Activated naive CD4-positive, alpha-beta T cell treated with anti-CD3 and anti-CD28 coated beads, Interleukin-2, amount 10 ng/mL, durations not matched to agents 7 days and 5 days (primary cell): ENCODE measurements around the gene AKT3.

Experiments
- CTCF ChIA-PET: fragments of 350-600 bp; sonication (Branson Sonifier 250); formaldehyde crosslinking; loops from one replicate; lab custom pipeline; 2021; ENCODE audit warnings: antibody characterized with exemption; lab: Charles Lee
- DNase-seq: peaks from one replicate; pipeline ENCODE4 v3.0.0-alpha.2; 2020
- H3K27ac Mint-ChIP-seq: one replicate; pipeline ENCODE4 v1.8.0; 2021; ENCODE audit warnings: mild to moderate bottlenecking, moderate library complexity, mixed read lengths
- H3K27me3 Mint-ChIP-seq: one replicate; pipeline ENCODE4 v1.8.0; 2021; ENCODE audit warnings: mild to moderate bottlenecking, mixed read lengths
- H3K36me3 Mint-ChIP-seq: one replicate; pipeline ENCODE4 v1.8.0; 2021; ENCODE audit warnings: mixed read lengths
- H3K4me1 Mint-ChIP-seq: one replicate; pipeline ENCODE4 v1.8.0; 2021; ENCODE audit warnings: mixed read lengths
- H3K4me3 Mint-ChIP-seq: one replicate; pipeline ENCODE4 v1.8.0; 2021; ENCODE audit warnings: mild to moderate bottlenecking, moderate library complexity, mixed read lengths
- H3K9me3 Mint-ChIP-seq: one replicate; pipeline ENCODE4 v1.8.0; 2021; ENCODE audit warnings: mixed read lengths

Gene AKT3

DNA sequence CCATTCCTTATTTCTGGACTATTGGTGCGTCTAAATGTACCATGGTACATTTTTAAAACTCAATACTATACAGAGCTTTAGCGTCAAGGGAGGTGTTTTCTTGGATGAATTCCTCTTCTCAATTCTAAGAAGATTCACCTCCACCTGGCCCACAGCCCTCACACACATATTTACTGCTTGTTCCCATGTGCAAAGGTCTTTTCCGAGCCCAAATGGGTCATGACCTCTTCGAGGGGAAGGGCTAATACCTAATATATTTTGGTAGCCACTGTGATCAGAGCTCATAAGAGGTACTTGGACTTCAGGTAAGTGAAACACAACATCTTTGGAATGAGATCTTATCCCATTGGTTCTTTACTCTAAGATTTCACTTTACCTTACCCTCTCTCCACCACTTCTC is 388.3 kb downstream of the AKT3 start:
- Mint-ChIP-seq H3K9me3 (no peaks in the 10 kb centered on the region), H3K27ac (no peak overlapping the region), H3K4me3 (no peak overlapping the region), H3K4me1 (peaks cover 8% of the 10 kb centered on the region), H3K36me3 (peaks cover 7% of the 10 kb centered on the region), H3K27me3 (no peaks in the 10 kb centered on the region)
- CTCF ChIA-PET, result interaction anchor here (0.5 kb wide), 1 partner anchor 18 kb away, joined by 4 read pairs; no protein-coding TSS in a partner anchor
- no peak for DNase-seq

DNA sequence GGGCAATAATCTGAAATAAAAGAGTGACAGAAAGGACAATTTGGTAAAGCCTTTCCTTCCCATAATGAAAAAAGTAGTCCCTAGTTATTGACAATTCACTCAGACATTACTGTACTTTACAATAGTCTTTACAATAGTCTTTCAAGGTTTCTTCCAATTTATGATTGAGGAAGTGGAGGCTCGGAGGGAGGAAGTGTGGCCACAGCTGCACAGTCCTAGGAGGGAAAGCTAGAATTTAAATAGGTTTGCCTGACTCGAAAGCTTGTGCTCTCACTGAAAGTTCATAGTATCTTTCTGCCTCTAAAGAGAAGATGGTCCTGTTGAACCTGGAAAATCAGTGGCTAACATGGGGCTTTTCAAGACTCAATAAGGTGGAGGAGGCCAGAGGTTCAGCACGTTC is 391.0 kb downstream of the AKT3 start:
- H3K4me1 Mint-ChIP-seq, result peaks cover 8% of the 10 kb centered on the region
- CTCF ChIA-PET, result interaction anchor here (1.1 kb wide), 1 partner anchor 140 kb away, joined by 3 read pairs; no protein-coding TSS in a partner anchor
- H3K27ac Mint-ChIP-seq, result no peak overlapping the region
- DNase-seq, result no peak
- no peaks in the 10 kb centered on the region for H3K27me3 Mint-ChIP-seq
- no peak overlapping the region for H3K4me3 Mint-ChIP-seq
- H3K9me3 Mint-ChIP-seq, result no peaks in the 10 kb centered on the region
- H3K36me3 Mint-ChIP-seq, result peaks cover 7% of the 10 kb centered on the region

DNA sequence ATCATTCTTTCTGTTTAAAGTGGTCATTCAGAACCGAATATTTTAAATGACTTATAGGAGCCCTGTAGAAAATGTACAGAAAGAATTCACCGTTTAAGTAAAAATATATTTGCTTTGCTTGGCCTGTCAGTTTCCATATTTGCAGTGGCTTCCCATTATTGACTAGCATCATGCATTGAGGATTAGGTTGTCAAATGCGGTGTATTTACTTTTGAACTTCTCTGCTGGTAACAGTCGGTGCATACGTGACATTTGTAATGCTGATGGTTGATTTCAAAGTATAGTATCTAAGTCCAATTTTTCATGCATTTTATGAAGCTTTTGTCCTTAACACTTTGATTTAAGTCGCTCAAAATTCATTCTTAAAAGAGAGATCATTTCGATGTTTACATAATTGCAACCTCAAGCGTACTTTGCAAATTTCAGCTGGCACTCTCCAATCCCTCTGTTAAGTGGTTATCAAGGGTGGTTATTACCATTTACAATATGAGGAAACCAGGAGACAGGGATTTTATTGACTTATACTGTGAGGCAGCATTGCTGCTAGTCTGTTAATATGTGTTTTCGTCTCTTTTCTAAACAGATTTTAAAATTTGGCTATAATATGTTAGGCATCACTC is 392.6 kb downstream of the AKT3 start:
- Mint-ChIP-seq H3K4me1 (peaks cover 8% of the 10 kb centered on the region), H3K36me3 (peaks cover 6% of the 10 kb centered on the region), H3K4me3 (no peak overlapping the region), H3K9me3 (no peaks in the 10 kb centered on the region), H3K27ac (no peak overlapping the region), H3K27me3 (no peaks in the 10 kb centered on the region)
- CTCF ChIA-PET, result no interaction called here
- DNase-seq, result no peak

GRCh38 chr1:243455760-243456651 is 394.0 kb downstream of the AKT3 start:
- no peak for DNase-seq
- Mint-ChIP-seq H3K27ac (no peak overlapping the region), H3K9me3 (no peaks in the 10 kb centered on the region), H3K36me3 (peaks cover 2% of the 10 kb centered on the region), H3K27me3 (no peaks in the 10 kb centered on the region), H3K4me1 (peaks cover 8% of the 10 kb centered on the region), H3K4me3 (no peak overlapping the region)
- CTCF ChIA-PET, result no interaction called here

DNA sequence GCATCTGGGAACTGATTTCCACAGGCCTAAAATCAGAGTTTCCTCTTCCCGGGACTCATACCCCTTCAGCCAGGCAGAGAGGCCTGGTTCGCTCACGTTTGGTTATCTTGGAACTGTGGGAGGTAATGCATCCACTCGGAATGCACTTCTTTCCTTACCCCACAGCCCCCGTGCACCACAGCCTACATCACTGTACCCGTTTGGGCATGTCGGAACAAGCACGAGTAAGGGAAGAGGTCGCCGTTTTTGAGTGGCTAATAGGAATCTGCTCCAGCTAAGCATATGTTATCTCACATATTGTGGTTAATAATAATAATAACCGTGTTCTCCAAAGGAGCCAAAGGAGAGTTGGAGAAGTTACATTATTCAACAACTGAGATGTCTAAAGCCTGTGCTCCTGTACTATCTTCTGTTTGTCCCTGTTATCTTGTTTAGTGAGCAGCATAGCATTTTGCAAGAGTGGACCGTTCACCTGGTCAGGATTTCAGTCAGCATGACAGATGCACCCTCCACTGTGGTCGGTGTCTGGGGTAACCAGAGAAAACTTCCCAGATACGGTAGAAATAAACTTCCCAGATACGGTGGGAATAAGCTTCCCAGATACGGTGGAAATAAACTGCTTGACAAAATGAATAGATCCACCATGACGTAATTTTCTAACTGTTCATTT is 395.6 kb downstream of the AKT3 start:
- CTCF ChIA-PET, result no interaction called here
- no peak for DNase-seq
- Mint-ChIP-seq H3K27me3 (no peaks in the 10 kb centered on the region), H3K4me3 (no peak overlapping the region), H3K36me3 (peaks cover 2% of the 10 kb centered on the region), H3K27ac (no peak overlapping the region), H3K4me1 (peaks cover 8% of the 10 kb centered on the region), H3K9me3 (no peaks in the 10 kb centered on the region)

DNA sequence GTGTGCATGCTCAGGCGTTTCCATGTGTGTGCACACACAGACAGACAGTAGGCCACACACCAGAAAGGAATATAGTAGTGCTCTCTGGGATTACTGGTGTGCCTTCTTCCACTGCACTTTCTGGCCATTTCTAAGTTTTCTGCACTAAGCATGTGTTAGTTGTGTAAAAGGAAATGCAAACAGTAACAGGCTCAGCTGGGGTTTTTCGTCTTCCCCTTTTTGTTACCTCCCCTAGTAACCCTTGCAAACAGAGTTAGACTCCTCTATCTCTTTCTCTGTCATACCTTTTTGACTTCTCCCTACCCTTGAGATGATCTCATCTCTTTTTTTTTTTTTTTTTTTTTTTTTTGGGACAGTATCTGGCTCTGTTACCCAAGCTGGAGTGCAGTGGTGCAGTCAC is 398.0 kb downstream of the AKT3 start:
- Mint-ChIP-seq H3K36me3 (no peaks in the 10 kb centered on the region), H3K9me3 (no peaks in the 10 kb centered on the region), H3K4me3 (no peak overlapping the region), H3K27me3 (no peaks in the 10 kb centered on the region), H3K4me1 (peaks cover 14% of the 10 kb centered on the region), H3K27ac (no peak overlapping the region)
- CTCF ChIA-PET, result no interaction called here
- DNase-seq, result no peak

GRCh38 chr1:243449373-243449772 is 400.7 kb downstream of the AKT3 start:
- Mint-ChIP-seq H3K9me3 (no peaks in the 10 kb centered on the region), H3K4me3 (no peak overlapping the region), H3K36me3 (peaks cover 3% of the 10 kb centered on the region), H3K27ac (no peak overlapping the region), H3K4me1 (peaks cover 14% of the 10 kb centered on the region), H3K27me3 (no peaks in the 10 kb centered on the region)
- no peak for DNase-seq
- CTCF ChIA-PET, result no interaction called here

GRCh38 chr1:243447844-243448243 is 402.2 kb downstream of the AKT3 start:
- Mint-ChIP-seq H3K4me3 (no peak overlapping the region), H3K9me3 (no peaks in the 10 kb centered on the region), H3K4me1 (peaks cover 15% of the 10 kb centered on the region), H3K27me3 (no peaks in the 10 kb centered on the region), H3K36me3 (peaks cover 3% of the 10 kb centered on the region), H3K27ac (peak overlapping the region; percentile 71)
- DNase-seq, result no peak
- CTCF ChIA-PET, result interaction anchor here (1.7 kb wide), 1 partner anchor 26 kb away, joined by 3 read pairs; no protein-coding TSS in a partner anchor

DNA sequence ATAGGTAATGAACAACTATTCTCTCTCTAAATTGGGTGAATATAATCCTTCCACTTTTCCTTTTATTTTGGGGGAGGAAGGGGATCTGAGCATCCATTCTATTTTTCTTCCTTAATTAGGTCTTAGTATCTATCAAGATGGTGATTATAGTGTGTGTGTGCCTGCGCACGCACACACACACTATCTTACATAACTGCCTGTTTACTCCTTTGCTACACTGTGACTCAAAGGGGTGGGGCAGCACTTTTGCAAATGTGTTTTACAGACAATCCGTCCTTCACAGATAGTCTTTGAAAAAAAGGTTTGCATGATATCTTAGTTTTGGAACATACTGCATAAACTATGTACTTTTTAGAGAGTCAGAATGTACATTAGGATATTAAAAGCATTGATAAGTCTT is 402.7 kb downstream of the AKT3 start:
- no peaks in the 10 kb centered on the region for H3K9me3 Mint-ChIP-seq
- no peak overlapping the region for H3K27ac Mint-ChIP-seq
- H3K4me1 Mint-ChIP-seq, result peaks cover 15% of the 10 kb centered on the region
- peak; percentile 41 for DNase-seq
- CTCF ChIA-PET, result interaction anchor here (1.7 kb wide), 1 partner anchor 26 kb away, joined by 3 read pairs; no protein-coding TSS in a partner anchor
- H3K4me3 Mint-ChIP-seq, result no peak overlapping the region
- H3K27me3 Mint-ChIP-seq, result no peaks in the 10 kb centered on the region
- peaks cover 3% of the 10 kb centered on the region for H3K36me3 Mint-ChIP-seq

DNA sequence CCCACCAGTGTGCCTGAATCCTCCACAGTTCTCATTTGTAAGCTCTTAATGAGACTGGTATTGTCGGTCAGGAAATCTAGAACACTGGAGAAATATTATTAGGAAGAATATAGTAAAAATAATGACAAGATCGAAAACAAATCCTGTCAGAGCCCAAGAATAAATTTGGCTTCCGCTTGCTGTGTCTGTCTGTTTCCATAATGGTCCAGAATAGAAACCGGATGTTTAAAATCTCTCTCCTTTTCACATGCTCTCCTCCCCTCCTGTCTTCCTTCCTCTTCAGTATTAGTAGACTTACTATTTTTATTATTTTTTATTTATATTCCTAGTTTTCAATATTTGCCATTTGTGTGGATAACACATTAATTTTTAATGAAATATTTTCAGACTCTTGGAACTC is 406.5 kb downstream of the AKT3 start:
- DNase-seq, result no peak
- CTCF ChIA-PET, result interaction anchor here (0.7 kb wide), 1 partner anchor 18 kb away, joined by 4 read pairs; no protein-coding TSS in a partner anchor
- H3K27me3 Mint-ChIP-seq, result no peaks in the 10 kb centered on the region
- H3K27ac Mint-ChIP-seq, result no peak overlapping the region
- H3K4me3 Mint-ChIP-seq, result no peak overlapping the region
- no peaks in the 10 kb centered on the region for H3K9me3 Mint-ChIP-seq
- peaks cover 15% of the 10 kb centered on the region for H3K4me1 Mint-ChIP-seq
- peaks cover 3% of the 10 kb centered on the region for H3K36me3 Mint-ChIP-seq

GRCh38 chr1:243441601-243442000 is 408.4 kb downstream of the AKT3 start:
- CTCF ChIA-PET, result no interaction called here
- H3K27ac Mint-ChIP-seq, result no peak overlapping the region
- H3K9me3 Mint-ChIP-seq, result no peaks in the 10 kb centered on the region
- peaks cover 2% of the 10 kb centered on the region for H3K4me1 Mint-ChIP-seq
- no peaks in the 10 kb centered on the region for H3K27me3 Mint-ChIP-seq
- DNase-seq, result no peak
- H3K4me3 Mint-ChIP-seq, result no peak overlapping the region
- peaks cover 6% of the 10 kb centered on the region for H3K36me3 Mint-ChIP-seq

GRCh38 chr1:243440406-243440805 is 409.6 kb downstream of the AKT3 start:
- Mint-ChIP-seq H3K36me3 (peaks cover 3% of the 10 kb centered on the region), H3K27ac (no peak overlapping the region), H3K4me3 (no peak overlapping the region), H3K27me3 (no peaks in the 10 kb centered on the region), H3K4me1 (peaks cover 2% of the 10 kb centered on the region), H3K9me3 (no peaks in the 10 kb centered on the region)
- no peak for DNase-seq
- CTCF ChIA-PET, result no interaction called here

DNA sequence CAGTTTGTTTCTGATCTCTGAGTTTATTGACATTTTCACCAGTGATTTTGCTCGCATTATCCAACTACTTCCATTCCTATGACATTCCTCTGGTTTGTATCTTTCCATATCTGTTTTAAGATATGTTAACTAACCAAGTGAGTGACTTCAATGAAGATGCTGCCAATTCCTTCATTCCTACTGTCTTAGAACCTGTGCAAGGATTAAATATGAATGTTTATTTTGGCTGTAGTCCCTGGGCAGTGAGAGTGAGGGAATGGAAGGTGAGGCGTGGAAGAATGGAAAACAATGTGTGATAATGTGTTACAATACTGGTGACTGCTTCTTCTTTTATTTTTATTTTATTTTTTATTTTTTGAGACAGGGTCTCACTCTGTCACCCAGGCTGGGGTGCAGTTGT is 411.2 kb downstream of the AKT3 start:
- Mint-ChIP-seq H3K4me1 (peaks cover 2% of the 10 kb centered on the region), H3K9me3 (no peaks in the 10 kb centered on the region), H3K36me3 (peaks cover 3% of the 10 kb centered on the region), H3K27me3 (no peaks in the 10 kb centered on the region), H3K27ac (no peak overlapping the region), H3K4me3 (no peak overlapping the region)
- no peak for DNase-seq
- CTCF ChIA-PET, result no interaction called here
